Osteocyte (in vitro differentiated cells): ENCODE results near the gene UBXN11. TPM values are rescaled to one million over a fixed set of nuclear protein-coding genes. Genes with fewer than 3 reads are reported as not detected.
"Not testable (repeated sequence)": the region's sequence is repeated elsewhere in the genome, so short reads cannot be mapped to it uniquely, and the experiment has no call there.

Experiments
- DNase-seq: peaks from one replicate; pipeline ENCODE4 v3.0.0; 2021; ENCODE audit warnings: mixed read lengths; ENCODE audit not compliant: unreplicated experiment; ENCODE audit errors: extremely low spot score
- H3K27ac Mint-ChIP-seq: one replicate; pipeline ENCODE4 v1.8.0; 2021; ENCODE audit warnings: mild to moderate bottlenecking, mixed read lengths; ENCODE audit not compliant: unreplicated experiment
- H3K27me3 Mint-ChIP-seq: one replicate; pipeline ENCODE4 v1.8.0; 2021; ENCODE audit warnings: mixed read lengths; ENCODE audit not compliant: unreplicated experiment
- H3K36me3 Mint-ChIP-seq: one replicate; pipeline ENCODE4 v1.8.0; 2021; ENCODE audit warnings: mixed read lengths; ENCODE audit not compliant: unreplicated experiment
- H3K4me1 Mint-ChIP-seq: one replicate; pipeline ENCODE4 v1.8.0; 2021; ENCODE audit warnings: mixed read lengths; ENCODE audit not compliant: unreplicated experiment
- H3K4me3 Mint-ChIP-seq: one replicate; pipeline ENCODE4 v1.8.0; 2021; ENCODE audit warnings: mild to moderate bottlenecking, moderate library complexity, mixed read lengths; ENCODE audit not compliant: unreplicated experiment
- H3K9me3 Mint-ChIP-seq: one replicate; pipeline ENCODE4 v1.8.0; 2021; ENCODE audit warnings: mixed read lengths; ENCODE audit not compliant: unreplicated experiment
- CTCF ChIP-seq: fragments of 200-600 bp; sonication (generic); IDR thresholded peaks from 2 replicates; pipeline ENCODE4 v1.5.0; 2021; ENCODE audit warnings: antibody characterized with exemption, mild to moderate bottlenecking, moderate library complexity
- total RNA-seq: library from RNA; stranded (reverse); gene quantifications from 2 replicates; pipeline ENCODE4 v1.2.1, GENCODE V29; 2021

Gene UBXN11
- total RNA-seq, 1 donor from 2014 or later = 17.0 TPM

GRCh38 chr1:26335774-26336476, 29.5 kb upstream of the UBXN11 start:
- peaks cover 9% of the 10 kb centered on the region for H3K4me1 Mint-ChIP-seq
- no peak overlapping the region for H3K27ac Mint-ChIP-seq

GRCh38 chr1:26333312-26333711, 26.9 kb upstream of the UBXN11 start:
- not testable (repeated sequence) for H3K36me3 Mint-ChIP-seq, H3K4me3 Mint-ChIP-seq, H3K27ac Mint-ChIP-seq, DNase-seq, H3K4me1 Mint-ChIP-seq, H3K9me3 Mint-ChIP-seq
- peaks cover 28% of the 10 kb centered on the region for H3K27me3 Mint-ChIP-seq

More at GRCh38 chr1:26335774-26336476, 29.5 kb upstream of the UBXN11 start:
- peaks cover 33% of the 10 kb centered on the region for H3K27me3 Mint-ChIP-seq
- no peak for TF ChIP-seq CTCF
- no peaks in the 10 kb centered on the region for H3K9me3 Mint-ChIP-seq
- peak overlapping the region; percentile 70 for H3K4me3 Mint-ChIP-seq
- H3K36me3 Mint-ChIP-seq = no peaks in the 10 kb centered on the region
- no peak for DNase-seq

GRCh38 chr1:26330276-26330675, 23.8 kb upstream of the UBXN11 start:
- H3K4me1 Mint-ChIP-seq = no peaks in the 10 kb centered on the region
- TF ChIP-seq CTCF = no peak
- no peaks in the 10 kb centered on the region for H3K36me3 Mint-ChIP-seq
- H3K9me3 Mint-ChIP-seq = no peaks in the 10 kb centered on the region
- H3K27me3 Mint-ChIP-seq = peaks cover 22% of the 10 kb centered on the region
- DNase-seq = no peak
- H3K4me3 Mint-ChIP-seq = no peak overlapping the region
- no peak overlapping the region for H3K27ac Mint-ChIP-seq

GRCh38 chr1:26329380-26329779, 22.9 kb upstream of the UBXN11 start:
- H3K4me3 Mint-ChIP-seq, H3K4me1 Mint-ChIP-seq, DNase-seq, H3K36me3 Mint-ChIP-seq, H3K9me3 Mint-ChIP-seq, H3K27ac Mint-ChIP-seq: not testable (repeated sequence)
- peaks cover 17% of the 10 kb centered on the region for H3K27me3 Mint-ChIP-seq

- Mint-ChIP-seq H3K36me3 (no peaks in the 10 kb centered on the region), H3K9me3 (no peaks in the 10 kb centered on the region), H3K4me1 (no peaks in the 10 kb centered on the region), H3K4me3 (no peak overlapping the region), H3K27me3 (peaks cover 14% of the 10 kb centered on the region), H3K27ac (no peak overlapping the region)
- no peak for DNase-seq
- no peak for TF ChIP-seq CTCF
Observed at GRCh38 chr1:26328597-26328996, 22.2 kb upstream of the UBXN11 start.

- H3K27ac Mint-ChIP-seq = no peak overlapping the region
- H3K27me3 Mint-ChIP-seq = peaks cover 14% of the 10 kb centered on the region
- no peaks in the 10 kb centered on the region for H3K4me1 Mint-ChIP-seq
- no peaks in the 10 kb centered on the region for H3K9me3 Mint-ChIP-seq
- TF ChIP-seq CTCF = no peak
- H3K4me3 Mint-ChIP-seq = no peak overlapping the region
- no peaks in the 10 kb centered on the region for H3K36me3 Mint-ChIP-seq
- no peak for DNase-seq
Observed at GRCh38 chr1:26327956-26328362, 21.5 kb upstream of the UBXN11 start.
